ENCODE results near the gene MICA.

Gene MICA

GRCh38 chr6:31414771-31415265, 11.4 kb downstream of the MICA start:
- no peak overlapping the region for H3K4me3 ChIP-seq (replicated peaks in 1 of 2; ENCODE audit: low read depth in 2 of 2, low read length in 2 of 2)
- TF ChIP-seq, protein P1, sequence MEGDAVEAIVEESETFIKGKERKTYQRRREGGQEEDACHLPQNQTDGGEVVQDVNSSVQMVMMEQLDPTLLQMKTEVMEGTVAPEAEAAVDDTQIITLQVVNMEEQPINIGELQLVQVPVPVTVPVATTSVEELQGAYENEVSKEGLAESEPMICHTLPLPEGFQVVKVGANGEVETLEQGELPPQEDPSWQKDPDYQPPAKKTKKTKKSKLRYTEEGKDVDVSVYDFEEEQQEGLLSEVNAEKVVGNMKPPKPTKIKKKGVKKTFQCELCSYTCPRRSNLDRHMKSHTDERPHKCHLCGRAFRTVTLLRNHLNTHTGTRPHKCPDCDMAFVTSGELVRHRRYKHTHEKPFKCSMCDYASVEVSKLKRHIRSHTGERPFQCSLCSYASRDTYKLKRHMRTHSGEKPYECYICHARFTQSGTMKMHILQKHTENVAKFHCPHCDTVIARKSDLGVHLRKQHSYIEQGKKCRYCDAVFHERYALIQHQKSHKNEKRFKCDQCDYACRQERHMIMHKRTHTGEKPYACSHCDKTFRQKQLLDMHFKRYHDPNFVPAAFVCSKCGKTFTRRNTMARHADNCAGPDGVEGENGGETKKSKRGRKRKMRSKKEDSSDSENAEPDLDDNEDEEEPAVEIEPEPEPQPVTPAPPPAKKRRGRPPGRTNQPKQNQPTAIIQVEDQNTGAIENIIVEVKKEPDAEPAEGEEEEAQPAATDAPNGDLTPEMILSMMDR (IDR thresholded peaks at IDR 0.05; ENCODE audit: low read depth, low read length) = no peak
- DNase-seq (ENCODE audit: low read depth in 2 of 2) = no peak

GRCh38 chr6:31416394-31417014, 13.1 kb downstream of the MICA start:
- no peak overlapping the region for H3K4me3 ChIP-seq (replicated peaks in 1 of 2; ENCODE audit: low read depth in 2 of 2, low read length in 2 of 2)
- DNase-seq (ENCODE audit: low read depth in 2 of 2) = no peak
- TF ChIP-seq, protein P1 (IDR thresholded peaks at IDR 0.05; ENCODE audit: low read depth, low read length) = no peak

DNA sequence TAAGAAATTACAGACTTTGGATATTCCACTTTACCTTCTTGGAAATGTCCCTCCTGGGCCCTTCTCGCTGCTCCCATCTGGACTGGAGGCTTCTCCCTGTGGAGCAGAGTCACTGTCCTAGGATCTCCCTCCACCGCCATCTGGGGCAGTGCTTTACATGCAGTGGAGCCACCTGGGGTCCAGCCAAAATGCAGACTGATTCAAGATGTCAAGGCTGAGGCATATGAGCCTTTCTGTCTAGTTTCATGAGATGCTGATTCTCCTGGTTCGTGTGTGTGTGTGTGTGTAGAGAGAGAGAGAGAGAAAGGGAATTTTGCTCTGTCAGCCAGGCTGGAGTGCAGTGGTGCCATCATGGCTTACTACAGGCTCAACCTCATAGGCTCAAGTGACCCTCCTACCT, 14.9 kb downstream of the MICA start:
- TF ChIP-seq, protein P1 (IDR thresholded peaks at IDR 0.05; ENCODE audit: low read depth, low read length) = no peak
- DNase-seq (ENCODE audit: low read depth in 2 of 2) = no peak
- no peak overlapping the region for H3K4me3 ChIP-seq (replicated peaks in 1 of 2; ENCODE audit: low read depth in 2 of 2, low read length in 2 of 2)

- peak in 1 of 2 donors; percentile 59 for DNase-seq (ENCODE audit: low read depth in 2 of 2)
Observed at GRCh38 chr6:31419842-31420241, 16.4 kb downstream of the MICA start.

DNA sequence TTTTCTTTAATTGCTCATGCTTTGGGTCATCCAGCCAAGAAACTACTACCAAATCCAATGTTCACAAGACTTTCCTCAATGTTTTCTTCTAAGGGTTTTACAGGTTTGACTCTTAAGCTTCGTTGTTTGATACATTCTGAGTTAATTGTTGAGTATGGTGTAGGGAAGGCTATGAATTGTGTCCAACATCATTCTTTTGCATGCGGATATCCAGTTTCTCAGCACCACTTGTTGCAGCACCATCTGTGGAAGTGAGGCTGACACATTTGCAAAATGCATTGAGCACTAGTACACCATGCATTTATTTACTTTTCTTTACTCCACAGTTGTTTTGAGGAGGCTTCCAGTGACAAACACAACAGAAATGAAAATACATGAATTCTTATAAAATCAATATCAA, 17.2 kb downstream of the MICA start:
- no peak for DNase-seq (ENCODE audit: low read depth in 2 of 2)
- TF ChIP-seq, protein P1 (IDR thresholded peaks at IDR 0.05; ENCODE audit: low read depth, low read length) = no peak
- H3K4me3 ChIP-seq (replicated peaks in 1 of 2; ENCODE audit: low read depth in 2 of 2, low read length in 2 of 2) = no peak overlapping the region

More at GRCh38 chr6:31419842-31420241, 16.4 kb downstream of the MICA start:
- TF ChIP-seq, protein P1 (IDR thresholded peaks at IDR 0.05; ENCODE audit: low read depth, low read length) = no peak
- no peak overlapping the region for H3K4me3 ChIP-seq (replicated peaks in 1 of 2; ENCODE audit: low read depth in 2 of 2, low read length in 2 of 2)

DNA sequence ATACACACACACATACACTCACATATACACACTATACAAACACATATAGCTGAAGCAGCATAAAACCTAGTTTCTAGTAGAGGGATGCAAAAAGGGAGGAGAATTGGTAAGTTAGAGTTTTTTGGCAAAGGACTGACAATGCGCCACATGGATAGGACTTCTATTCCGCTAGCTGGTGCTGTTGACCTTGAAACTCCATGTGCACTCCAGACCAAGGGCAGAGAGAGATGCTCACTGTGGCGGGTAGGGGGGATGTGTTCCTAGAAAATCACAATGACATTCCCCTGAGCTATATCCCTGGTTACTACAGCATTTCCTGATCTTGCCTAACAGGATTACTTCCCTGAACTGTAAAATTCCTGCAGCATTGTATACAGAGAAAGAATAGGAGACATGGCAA, 19.2 kb downstream of the MICA start:
- H3K4me3 ChIP-seq (replicated peaks in 1 of 2; ENCODE audit: low read depth in 2 of 2, low read length in 2 of 2) = no peak overlapping the region
- TF ChIP-seq, protein P1 (IDR thresholded peaks at IDR 0.05; ENCODE audit: low read depth, low read length) = no peak
- DNase-seq (ENCODE audit: low read depth in 2 of 2) = no peak

DNA sequence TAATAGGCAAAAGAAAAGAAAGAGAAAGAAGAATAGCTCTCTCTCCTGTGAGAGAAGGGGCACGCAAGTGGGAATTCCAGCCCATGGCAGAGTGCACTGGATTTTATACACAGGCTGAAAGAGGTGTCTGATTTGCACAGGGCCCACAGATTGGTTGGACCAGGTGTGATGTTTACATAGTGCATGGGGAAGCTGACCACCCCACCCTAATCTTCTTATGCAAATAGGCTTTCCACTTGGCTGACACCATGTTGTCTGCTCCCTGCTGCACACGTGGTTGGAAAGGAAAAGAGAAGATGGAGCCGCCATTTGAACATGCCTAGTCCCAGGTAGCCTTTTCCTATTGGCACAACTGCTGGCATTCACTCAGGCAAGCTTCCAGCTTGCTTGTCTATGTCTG, 20.2 kb downstream of the MICA start:
- TF ChIP-seq, protein P1 (IDR thresholded peaks at IDR 0.05; ENCODE audit: low read depth, low read length) = no peak
- no peak overlapping the region for H3K4me3 ChIP-seq (replicated peaks in 1 of 2; ENCODE audit: low read depth in 2 of 2, low read length in 2 of 2)
- no peak for DNase-seq (ENCODE audit: low read depth in 2 of 2)
